Right lobe of liver (tissue), 4 donors: ENCODE results near the gene PSMD13.
A peak's percentile ranks its signal among the peaks of the same experiment; 100 is the strongest.

ENCODE experiments used
- CTCF ChIP-seq, 4 donors: fragments of 200-600 bp in 3 of 4; fragments of 450-650 bp in 1 of 4; IDR thresholded peaks; one replicate each; pipeline versions ENCODE4 v1.5.1 to v1.8.0; 2016 to 2022; ENCODE audit warnings: antibody characterized with exemption in 4 of 4, mild to moderate bottlenecking in 2 of 4
- POLR2A ChIP-seq: fragments of 450-650 bp; IDR thresholded peaks from one replicate; pipeline ENCODE4 v1.6.1; 2017; ENCODE audit warnings: antibody characterized with exemption, mild to moderate bottlenecking
- donor health status: DM: no; HTN: no; CAD: no.
- donor health status: DM: no; HTN: no; CAD: no.
- donor health status: DM: no; HTN: yes; CAD: no.

- TF ChIP-seq CTCF (IDR thresholded peaks at IDR 0.05), result peak in 1 of 4 donors; percentile 30
- no peak for TF ChIP-seq POLR2A
Measured at GRCh38 chr11:269146-269890, 32.5 kb downstream of the PSMD13 start.
